SK-N-SH (cell line): Measurements from ENCODE around the gene SDSL. TPM values are rescaled to one million over a fixed set of nuclear protein-coding genes. Genes with fewer than 3 reads are reported as not detected.

Experiments used
- CTCF ChIA-PET: fragments of 300-600, 350-600 bp; formaldehyde crosslinking; extraction: SDS; loops from one replicate; lab custom pipeline; 2021; lab: Yijun Ruan, JAX
- POLR2A ChIA-PET: fragments of 350-600 bp; sonication (Branson Sonifier 250); formaldehyde crosslinking; extraction: SDS; loops from one replicate; lab custom pipeline; 2020; ENCODE audit warnings: antibody characterized with exemption, inconsistent platforms; lab: Yijun Ruan, JAX
- DNase-seq: peaks from one replicate; pipeline ENCODE4 v3.0.0; 2012
- H2AFZ ChIP-seq: fragments of 200-600 bp; sonication (generic); 2 replicates; pipeline ENCODE4 v1.8.1; 2016; ENCODE audit warnings: antibody characterized with exemption, mild to moderate bottlenecking, low read depth
- H3F3A ChIP-seq: fragments of 200-600 bp; sonication (generic); replicated peaks from 2 replicates; pipeline ENCODE3; 2016; ENCODE audit warnings: antibody characterized with exemption, mild to moderate bottlenecking; ENCODE audit not compliant: insufficient read depth
- H3K27ac ChIP-seq, 2 experiments: fragments of 200-500 bp in 1 of 2; fragments of 200-600 bp in 1 of 2; sonication (Bioruptor generic) in 1 of 2; sonication (generic), shearing (Covaris generic) in 1 of 2; 2 replicates each; pipeline versions ENCODE4 v1.5.1 to v1.6.1; 2014 to 2016; ENCODE audit warnings: low read depth in 2 of 2, inconsistent platforms in 1 of 2, low read length in 1 of 2, mild to moderate bottlenecking in 1 of 2, mixed read lengths in 1 of 2
- H3K27me3 ChIP-seq: fragments of 200-600 bp; sonication (generic), shearing (Covaris generic); 2 replicates; pipeline ENCODE4 v1.6.1; 2016; ENCODE audit warnings: mixed run types; ENCODE audit not compliant: insufficient read depth
- H3K36me3 ChIP-seq, 2 experiments: fragments of 200-500 bp in 1 of 2; fragments of 200-600 bp in 1 of 2; sonication (Bioruptor generic) in 1 of 2; sonication (generic) in 1 of 2; replicated peaks in 1 of 2; 2 replicates each; pipeline versions ENCODE3 to v1.5.1; 2014 to 2016; ENCODE audit warnings: low read length in 1 of 2, mild to moderate bottlenecking in 1 of 2; ENCODE audit not compliant: insufficient read depth in 2 of 2, control insufficient read depth in 1 of 2
- H3K4me1 ChIP-seq, 2 experiments: fragments of 200-500 bp in 1 of 2; fragments of 200-600 bp in 1 of 2; sonication (Bioruptor generic) in 1 of 2; sonication (generic), shearing (Covaris generic) in 1 of 2; 2 replicates each; pipeline versions ENCODE4 v1.5.1 to v1.6.1; 2014 to 2016; ENCODE audit warnings: low read depth in 1 of 2, low read length in 1 of 2, mixed run types in 1 of 2; ENCODE audit not compliant: insufficient read depth in 2 of 2, control insufficient read depth in 1 of 2
- H3K4me2 ChIP-seq: fragments of 200-600 bp; sonication (generic), shearing (Covaris generic); 2 replicates; pipeline ENCODE4 v1.6.1; 2017; ENCODE audit warnings: mixed run types
- H3K4me3 ChIP-seq, 2 experiments: fragments of 200-500 bp in 1 of 2; fragments of 200-600 bp in 1 of 2; sonication (Bioruptor generic) in 1 of 2; sonication (generic), shearing (Covaris generic) in 1 of 2; 2 replicates each; pipeline versions ENCODE4 v1.5.1 to v1.8.1; 2014 to 2016; ENCODE audit warnings: low read depth in 2 of 2, inconsistent platforms in 1 of 2, low read length in 1 of 2, mild to moderate bottlenecking in 1 of 2, mixed read lengths in 1 of 2, moderate library complexity in 1 of 2
- H3K79me2 ChIP-seq: fragments of 200-600 bp; sonication (generic); 2 replicates; pipeline ENCODE4 v1.8.1; 2017; ENCODE audit warnings: mild to moderate bottlenecking; ENCODE audit not compliant: insufficient read depth
- H3K9ac ChIP-seq: fragments of 200-600 bp; sonication (generic); 2 replicates; pipeline ENCODE4 v1.6.1; 2017; ENCODE audit warnings: mixed run types
- H3K9me2 ChIP-seq: fragments of 200-600 bp; sonication (generic); 2 replicates; pipeline ENCODE4 v1.6.1; 2017; ENCODE audit warnings: mixed run types
- H3K9me3 ChIP-seq: fragments of 200-600 bp; sonication (generic); 2 replicates; pipeline ENCODE4 v1.6.1; 2017; ENCODE audit warnings: mixed run types, mild to moderate bottlenecking, moderate library complexity
- H4K20me1 ChIP-seq: fragments of 200-600 bp; sonication (generic); 2 replicates; pipeline ENCODE4 v1.6.1; 2017; ENCODE audit warnings: mild to moderate bottlenecking, mixed run types; ENCODE audit not compliant: insufficient read depth
- CTCF ChIP-seq: fragments of 200-600 bp; sonication (generic); IDR thresholded peaks from 2 replicates; pipeline ENCODE4 v1.6.1; 2017; ENCODE audit warnings: antibody characterized with exemption, mild to moderate bottlenecking, moderate library complexity
- EP300 ChIP-seq, 2 experiments: IDR thresholded peaks; 2 replicates each; pipeline versions ENCODE4 v1.4.0 to v1.6.1; 2012; ENCODE audit warnings: borderline replicate concordance in 1 of 2, low read depth in 1 of 2, low read length in 1 of 2
- FOSL2 ChIP-seq: IDR thresholded peaks from 2 replicates; pipeline ENCODE4 v1.4.0; 2012; ENCODE audit warnings: low read depth, mild to moderate bottlenecking, moderate library complexity, borderline replicate concordance
- FOXJ3 ChIP-seq: sonication (generic); formaldehyde crosslinking; IDR thresholded peaks from 2 replicates; pipeline ENCODE4 v1.5.1; 2020; ENCODE audit warnings: mild to moderate bottlenecking, missing genetic modification reagents
- GATA2 ChIP-seq: sonication (generic); formaldehyde crosslinking; IDR thresholded peaks from 2 replicates; pipeline ENCODE4 v1.5.0; 2020; ENCODE audit warnings: mild to moderate bottlenecking, missing genetic modification reagents
- POLR2AphosphoS5 ChIP-seq: IDR thresholded peaks from 2 replicates; pipeline ENCODE4 v1.6.1; 2012; ENCODE audit warnings: low read depth, low read length
- RCOR1 ChIP-seq: fragments of 150-350 bp; IDR thresholded peaks from 2 replicates; pipeline ENCODE4 v1.6.1; 2017; ENCODE audit warnings: antibody characterized with exemption, low read length
- RFX5 ChIP-seq: IDR thresholded peaks from 2 replicates; pipeline ENCODE4 v1.6.1; 2012; ENCODE audit warnings: mild to moderate bottlenecking, improper control_type of control experiment, low read length
- RXRA ChIP-seq: IDR thresholded peaks from 2 replicates; pipeline ENCODE4 v1.4.0; 2012; ENCODE audit warnings: low read depth, mild to moderate bottlenecking, borderline replicate concordance
- TAF1 ChIP-seq: IDR thresholded peaks from 2 replicates; pipeline ENCODE4 v1.6.1; 2012; ENCODE audit warnings: low read depth, mild to moderate bottlenecking, low read length, moderate library complexity, borderline replicate concordance
- TCF12 ChIP-seq: IDR thresholded peaks from 2 replicates; pipeline ENCODE4 v1.4.0; 2012
- ZBTB33 ChIP-seq: IDR thresholded peaks from 2 replicates; pipeline ENCODE4 v1.4.0; 2012; ENCODE audit warnings: low read depth, borderline replicate concordance
- WGBS: methylation state at CpG from one replicate; pipeline ENCODE4 v1.1.6; 2017; ENCODE audit warnings: low lambda C conversion rate; 5-methylcytosine and 5-hydroxymethylcytosine counted together
- polyA plus RNA-seq, 3 experiments: library from polyadenylated mRNA; depleted of rRNA; stranded (reverse); fragments of >200 nt; gene quantifications; 2 replicates each; pipeline ENCODE4 v1.2.3, GENCODE V29; 2012
- TF ChIP-seq, protein P1 (sequence below): fragments of 150-350 bp; IDR thresholded peaks from 2 replicates; pipeline ENCODE4 v1.6.1; 2017; ENCODE audit warnings: antibody characterized with exemption, low read length, low read depth, borderline replicate concordance
- TF ChIP-seq, protein P2 (sequence below): IDR thresholded peaks from 2 replicates; pipeline ENCODE4 v1.4.0; 2012; ENCODE audit warnings: low read depth, borderline replicate concordance

Gene SDSL
- polyA plus RNA-seq, 1 of the 3 experiments (the other 2 are of a cell fraction), result 33.7 TPM

DNA sequence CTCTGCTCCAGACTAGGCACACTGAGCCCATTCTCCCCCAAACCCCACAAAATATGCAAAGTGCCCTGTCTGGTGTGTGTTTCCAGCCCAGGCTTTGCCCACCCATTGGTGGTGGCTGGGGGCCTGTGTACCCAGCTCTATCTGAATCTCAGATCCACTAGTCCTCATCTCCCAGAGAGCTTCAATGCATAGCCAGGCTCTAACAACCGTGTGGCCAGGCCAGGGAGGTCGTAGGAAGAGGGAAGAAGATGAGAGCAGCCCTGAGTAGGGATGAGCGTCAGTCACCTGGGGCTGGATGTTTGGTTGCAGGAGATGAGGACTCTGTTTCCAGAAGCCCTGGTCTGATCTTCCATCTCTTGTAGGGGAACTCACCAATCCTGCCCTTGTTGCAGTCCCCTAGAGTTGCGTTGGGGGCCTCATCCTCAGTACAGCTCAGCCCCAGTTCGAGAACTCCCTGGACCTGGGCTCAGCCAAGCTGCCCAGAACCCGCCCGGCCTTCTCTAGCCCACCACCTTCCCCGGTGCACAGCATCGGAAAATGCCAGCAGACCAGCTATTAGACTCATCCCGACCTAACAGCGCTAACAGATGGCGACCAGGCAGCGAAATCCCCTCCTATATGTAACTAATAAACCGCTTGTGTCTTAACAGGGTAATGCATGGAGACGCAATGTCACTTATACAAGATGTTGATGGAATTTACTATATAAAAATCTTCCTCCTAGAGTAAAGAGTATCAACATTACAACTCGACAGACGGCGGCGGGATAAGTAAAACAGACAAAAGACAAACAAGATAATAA lies 52.7 kb downstream of the SDSL start:
- Histone ChIP-seq H3K4me1 (no peaks in the 10 kb centered on the region; a peak in 1 of 4 replicates), H3K36me3 (no peaks in the 10 kb centered on the region), H3K9me3 (no peaks in the 10 kb centered on the region), H3F3A (no peaks in the 10 kb centered on the region), H3K79me2 (no peaks in the 10 kb centered on the region), H4K20me1 (peaks cover 3% of the 10 kb centered on the region; the same call in 1 of the 2 replicates), H2AFZ (no peak overlapping the region), H3K9ac (no peak overlapping the region), H3K4me3 (no peak overlapping the region), H3K9me2 (no peaks in the 10 kb centered on the region), H3K27ac (no peak overlapping the region), H3K4me2 (peak overlapping the region; percentile 2; the same call in 1 of the 2 replicates), H3K27me3 (peaks cover 92% of the 10 kb centered on the region)
- DNase-seq, result peak; percentile 32
- TF ChIP-seq FOSL2 (no peak), CTCF (no peak), ZBTB33 (no peak), EP300 (IDR thresholded peaks at IDR 0.05; ENCODE audit: borderline replicate concordance in 1 of 2, low read depth in 1 of 2, low read length in 1 of 2) (no peak), RCOR1 (no peak), TAF1 (no peak), POLR2AphosphoS5 (no peak), RFX5 (no peak), GATA2 (CRISPR knock-in tag) (no peak), RXRA (no peak), TCF12 (no peak), FOXJ3 (CRISPR knock-in tag) (no peak)
- TF ChIP-seq, protein P1, sequence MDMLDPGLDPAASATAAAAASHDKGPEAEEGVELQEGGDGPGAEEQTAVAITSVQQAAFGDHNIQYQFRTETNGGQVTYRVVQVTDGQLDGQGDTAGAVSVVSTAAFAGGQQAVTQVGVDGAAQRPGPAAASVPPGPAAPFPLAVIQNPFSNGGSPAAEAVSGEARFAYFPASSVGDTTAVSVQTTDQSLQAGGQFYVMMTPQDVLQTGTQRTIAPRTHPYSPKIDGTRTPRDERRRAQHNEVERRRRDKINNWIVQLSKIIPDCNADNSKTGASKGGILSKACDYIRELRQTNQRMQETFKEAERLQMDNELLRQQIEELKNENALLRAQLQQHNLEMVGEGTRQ, result no peak
- TF ChIP-seq, protein P2, sequence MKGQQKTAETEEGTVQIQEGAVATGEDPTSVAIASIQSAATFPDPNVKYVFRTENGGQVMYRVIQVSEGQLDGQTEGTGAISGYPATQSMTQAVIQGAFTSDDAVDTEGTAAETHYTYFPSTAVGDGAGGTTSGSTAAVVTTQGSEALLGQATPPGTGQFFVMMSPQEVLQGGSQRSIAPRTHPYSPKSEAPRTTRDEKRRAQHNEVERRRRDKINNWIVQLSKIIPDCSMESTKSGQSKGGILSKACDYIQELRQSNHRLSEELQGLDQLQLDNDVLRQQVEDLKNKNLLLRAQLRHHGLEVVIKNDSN, result no peak
- POLR2A ChIA-PET, result no interaction called here
- WGBS, result 4% methylated on average over 18 of the region's 19 CpGs
- CTCF ChIA-PET, result interaction anchor here (1.0 to 4.4 kb wide), 3 partner anchors 10 to 438 kb away, joined by 3 to 32 read pairs (median 4); no protein-coding TSS in a partner anchor
